Measurements from ENCODE around the gene ADAM30.

Gene ADAM30

DNA sequence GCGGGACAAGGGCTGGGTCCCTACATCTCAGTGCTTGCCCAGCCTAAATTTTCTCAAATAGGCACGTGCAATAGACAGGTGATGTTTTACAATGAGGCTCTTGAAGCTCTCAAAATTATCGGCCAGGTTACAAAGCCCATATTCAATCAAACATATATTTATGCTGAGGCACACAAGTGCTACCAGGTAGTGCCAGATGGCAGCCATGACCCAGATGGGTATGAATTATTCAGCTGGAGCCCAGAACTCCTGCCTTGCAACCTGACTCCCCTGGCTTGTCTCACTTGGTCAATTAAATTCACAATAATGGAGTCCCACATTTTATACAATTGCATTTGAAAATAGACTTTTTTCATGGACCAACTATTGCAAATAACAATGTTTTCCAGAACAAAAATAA lies 12.3 kb upstream of the ADAM30 start:
- no peak overlapping the region for H3K27ac ChIP-seq
- TF ChIP-seq, protein P1, sequence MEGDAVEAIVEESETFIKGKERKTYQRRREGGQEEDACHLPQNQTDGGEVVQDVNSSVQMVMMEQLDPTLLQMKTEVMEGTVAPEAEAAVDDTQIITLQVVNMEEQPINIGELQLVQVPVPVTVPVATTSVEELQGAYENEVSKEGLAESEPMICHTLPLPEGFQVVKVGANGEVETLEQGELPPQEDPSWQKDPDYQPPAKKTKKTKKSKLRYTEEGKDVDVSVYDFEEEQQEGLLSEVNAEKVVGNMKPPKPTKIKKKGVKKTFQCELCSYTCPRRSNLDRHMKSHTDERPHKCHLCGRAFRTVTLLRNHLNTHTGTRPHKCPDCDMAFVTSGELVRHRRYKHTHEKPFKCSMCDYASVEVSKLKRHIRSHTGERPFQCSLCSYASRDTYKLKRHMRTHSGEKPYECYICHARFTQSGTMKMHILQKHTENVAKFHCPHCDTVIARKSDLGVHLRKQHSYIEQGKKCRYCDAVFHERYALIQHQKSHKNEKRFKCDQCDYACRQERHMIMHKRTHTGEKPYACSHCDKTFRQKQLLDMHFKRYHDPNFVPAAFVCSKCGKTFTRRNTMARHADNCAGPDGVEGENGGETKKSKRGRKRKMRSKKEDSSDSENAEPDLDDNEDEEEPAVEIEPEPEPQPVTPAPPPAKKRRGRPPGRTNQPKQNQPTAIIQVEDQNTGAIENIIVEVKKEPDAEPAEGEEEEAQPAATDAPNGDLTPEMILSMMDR (conservative IDR thresholded peaks at IDR 0.05) = no peak

DNA sequence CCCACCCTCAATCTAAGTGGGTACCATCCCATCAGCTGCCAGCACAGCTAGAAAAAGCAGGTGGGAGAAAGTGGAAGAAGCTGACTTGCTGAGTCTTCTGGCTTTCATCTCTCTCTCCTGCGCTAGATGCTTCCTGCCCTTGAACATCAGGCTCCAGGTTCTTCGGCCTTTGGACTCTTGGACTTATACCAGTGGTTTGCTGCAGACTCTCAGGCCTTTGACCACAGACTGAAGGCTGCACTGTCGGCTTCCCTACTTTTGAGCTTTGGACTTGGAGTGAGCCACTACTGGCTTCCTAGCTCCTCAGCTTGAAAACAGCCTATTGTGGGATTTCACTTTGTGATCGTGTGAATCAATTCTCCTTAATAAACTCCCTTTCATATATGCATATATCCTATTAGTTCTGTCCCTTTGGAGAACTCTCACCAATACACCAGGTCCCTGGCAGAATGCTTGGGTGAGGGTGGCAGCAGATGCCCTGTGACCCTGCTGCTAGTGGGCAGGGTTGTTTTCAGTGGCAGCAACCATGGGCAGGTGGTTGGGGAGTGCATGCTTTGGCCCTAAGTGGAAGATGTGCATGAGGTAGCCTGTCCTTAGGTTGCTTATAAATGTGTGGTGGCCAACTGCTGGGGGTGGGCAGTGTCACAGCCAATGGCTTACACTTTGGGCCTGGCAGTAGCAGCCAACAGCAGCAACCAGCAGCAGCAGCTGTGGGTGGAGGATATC lies 10.8 kb upstream of the ADAM30 start:
- TF ChIP-seq, protein P1 (conservative IDR thresholded peaks at IDR 0.05) = no peak
- H3K27ac ChIP-seq = no peak overlapping the region

DNA sequence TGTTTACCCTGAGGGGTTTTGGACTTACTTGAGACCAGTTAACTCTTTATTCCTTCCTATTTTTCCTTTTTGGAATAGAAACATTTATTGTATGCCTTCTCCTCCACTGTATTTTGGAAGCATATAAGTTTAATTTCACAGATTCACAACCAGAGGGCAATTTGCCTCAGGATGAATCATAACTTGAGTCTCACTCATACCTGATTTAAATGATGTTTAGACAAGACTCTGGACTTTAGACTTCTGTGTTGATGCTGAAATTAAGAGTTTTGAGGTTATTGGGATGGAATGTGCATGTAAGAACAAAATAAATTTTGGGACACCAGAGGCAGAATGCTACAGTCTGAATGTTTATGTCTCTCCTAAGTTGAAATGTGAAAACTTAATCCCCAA lies 7.1 kb upstream of the ADAM30 start:
- H3K27ac ChIP-seq = no peak overlapping the region
- TF ChIP-seq, protein P1 (conservative IDR thresholded peaks at IDR 0.05) = no peak

DNA sequence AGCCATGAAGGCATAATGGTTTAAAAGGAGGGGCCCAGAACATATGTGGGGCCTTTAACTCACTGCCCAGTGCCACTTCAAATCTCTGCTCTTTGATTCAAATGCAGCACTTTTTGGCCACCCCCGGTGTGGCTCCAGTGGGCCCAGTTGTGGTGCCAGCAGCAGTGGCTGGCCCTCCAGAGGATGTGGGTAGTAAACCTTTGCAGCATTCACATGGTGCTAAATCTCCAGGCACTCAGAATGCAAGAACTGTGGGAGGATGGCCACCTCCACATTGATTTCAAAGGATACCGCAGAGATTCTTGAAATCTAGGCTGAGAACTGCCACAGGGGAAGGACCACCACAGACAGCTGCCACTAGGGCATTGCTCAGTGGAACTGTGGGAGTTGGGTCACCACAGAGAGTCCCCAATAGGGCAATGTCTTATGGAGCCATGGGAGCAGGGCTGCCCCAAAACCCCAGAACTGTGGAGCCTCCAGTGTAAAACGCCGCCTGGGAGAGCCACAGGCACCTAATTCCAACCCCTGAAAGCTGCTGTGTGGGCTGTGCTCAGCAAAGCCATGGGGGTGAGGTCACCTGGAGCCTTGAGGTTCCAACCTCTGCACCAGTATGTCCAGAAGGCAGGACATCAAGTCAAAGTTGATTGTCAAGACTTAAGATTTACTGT lies 6.6 kb upstream of the ADAM30 start:
- H3K27ac ChIP-seq = no peak overlapping the region
- TF ChIP-seq, protein P1 (conservative IDR thresholded peaks at IDR 0.05) = no peak

DNA sequence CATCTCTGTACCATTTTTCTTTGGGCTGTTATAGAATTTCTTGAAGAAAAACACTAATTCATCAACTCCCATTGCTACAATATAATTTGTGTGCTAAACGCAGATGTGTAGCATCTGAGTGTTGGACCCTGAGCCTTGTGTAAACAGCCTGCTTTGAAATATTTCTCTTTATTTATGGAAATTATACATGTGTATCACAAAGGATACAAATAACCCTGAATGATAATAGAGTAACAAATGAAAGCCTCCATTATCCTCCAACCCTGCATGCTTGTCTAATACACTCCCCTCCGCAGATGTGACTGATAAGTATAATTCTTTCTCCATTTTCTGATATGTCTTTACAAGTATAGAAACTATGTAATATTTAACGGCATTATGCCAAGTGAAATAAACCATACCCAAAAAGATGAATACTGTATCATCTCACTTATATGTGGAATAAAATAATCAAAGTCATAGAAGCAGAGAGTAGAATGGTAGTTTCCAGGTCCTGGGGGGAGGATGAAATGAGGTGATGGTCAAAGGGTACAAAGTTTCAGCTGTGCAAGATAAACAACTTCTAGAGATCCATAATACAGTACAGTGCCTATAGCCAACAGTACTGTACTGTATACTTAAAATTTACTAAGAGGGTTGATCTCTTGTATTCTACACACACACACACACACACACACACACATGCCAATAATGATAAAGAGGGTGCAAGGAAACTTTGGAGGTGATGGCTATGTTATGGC lies 2.8 kb upstream of the ADAM30 start:
- H3K27ac ChIP-seq = no peak overlapping the region
- TF ChIP-seq, protein P1 (conservative IDR thresholded peaks at IDR 0.05) = no peak

DNA sequence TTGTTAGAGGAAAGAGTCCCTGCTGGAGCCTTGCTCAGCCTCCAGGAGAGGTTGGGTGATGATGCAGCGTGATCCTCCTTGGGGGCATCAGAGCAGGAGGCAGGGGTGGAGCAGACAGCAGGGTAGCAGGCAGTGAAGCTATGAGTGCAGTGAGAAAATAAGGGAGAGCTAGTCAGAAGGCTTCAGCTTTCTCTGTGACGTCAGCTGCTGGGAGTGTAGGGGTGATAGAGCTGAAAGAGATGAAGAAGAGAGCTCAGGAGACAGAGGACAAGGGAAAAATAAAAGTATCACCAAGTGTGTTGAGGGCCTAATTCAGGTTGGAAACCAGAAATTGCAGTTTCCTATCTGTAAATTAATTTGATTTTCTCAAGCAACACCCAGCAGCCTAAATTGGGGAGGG lies 2.2 kb upstream of the ADAM30 start:
- no peak overlapping the region for H3K27ac ChIP-seq
- TF ChIP-seq, protein P1 (conservative IDR thresholded peaks at IDR 0.05) = no peak

DNA sequence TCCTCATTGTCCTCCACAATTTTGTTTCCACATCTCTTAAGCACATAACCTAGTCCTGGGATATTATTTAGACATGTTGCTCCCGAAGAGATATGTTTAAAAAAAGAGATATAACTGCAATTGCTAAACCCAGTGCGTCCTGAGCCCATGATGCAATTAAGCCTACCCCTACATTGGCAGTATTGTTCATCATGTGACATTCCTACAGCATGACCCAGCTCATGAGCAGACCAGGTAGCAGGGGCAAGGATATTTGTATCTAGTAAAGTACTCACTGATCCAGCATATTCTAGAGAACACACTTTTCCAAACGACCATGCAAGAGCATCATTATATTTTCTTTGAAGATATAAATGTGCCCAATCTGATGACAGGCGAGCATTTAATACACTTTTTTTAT lies 1.2 kb downstream of the ADAM30 start:
- TF ChIP-seq, protein P1 (conservative IDR thresholded peaks at IDR 0.05) = no peak
- H3K27ac ChIP-seq = no peak overlapping the region
